NB4 (cell line): ENCODE data around the gene TSPAN33.
A peak's percentile ranks its signal among the peaks of the same experiment; 100 is the strongest.

Experiments used
- DNase-seq: peaks from one replicate; pipeline ENCODE4 v3.0.0; 2010; ENCODE audit warnings: low read depth
- H3K4me3 ChIP-seq: one replicate; pipeline ENCODE4 v1.5.1; 2011; ENCODE audit warnings: mild to moderate bottlenecking, low read depth, low read length, moderate library complexity
- MYC ChIP-seq: IDR thresholded peaks from 2 replicates; pipeline ENCODE4 v1.6.1; 2011; ENCODE audit warnings: low read depth, low read length
- POLR2A ChIP-seq: IDR thresholded peaks from 2 replicates; pipeline ENCODE4 v1.6.1; 2011; ENCODE audit warnings: mild to moderate bottlenecking; ENCODE audit not compliant: insufficient read length; ENCODE audit errors: extremely low read depth
- TF ChIP-seq, protein P1 (sequence below): IDR thresholded peaks from 2 replicates; pipeline ENCODE4 v1.6.1; 2011; ENCODE audit warnings: low read depth, low read length
- TF ChIP-seq, protein P2 (sequence below): IDR thresholded peaks from one replicate; pipeline ENCODE4 v1.5.1; 2012; ENCODE audit warnings: low read depth, low read length

Gene TSPAN33

GRCh38 chr7:129166745-129167144, 22.2 kb downstream of the TSPAN33 start:
- TF ChIP-seq POLR2A (no peak), MYC (no peak)
- TF ChIP-seq, protein P1, sequence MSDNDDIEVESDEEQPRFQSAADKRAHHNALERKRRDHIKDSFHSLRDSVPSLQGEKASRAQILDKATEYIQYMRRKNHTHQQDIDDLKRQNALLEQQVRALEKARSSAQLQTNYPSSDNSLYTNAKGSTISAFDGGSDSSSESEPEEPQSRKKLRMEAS: no peak
- TF ChIP-seq, protein P2, sequence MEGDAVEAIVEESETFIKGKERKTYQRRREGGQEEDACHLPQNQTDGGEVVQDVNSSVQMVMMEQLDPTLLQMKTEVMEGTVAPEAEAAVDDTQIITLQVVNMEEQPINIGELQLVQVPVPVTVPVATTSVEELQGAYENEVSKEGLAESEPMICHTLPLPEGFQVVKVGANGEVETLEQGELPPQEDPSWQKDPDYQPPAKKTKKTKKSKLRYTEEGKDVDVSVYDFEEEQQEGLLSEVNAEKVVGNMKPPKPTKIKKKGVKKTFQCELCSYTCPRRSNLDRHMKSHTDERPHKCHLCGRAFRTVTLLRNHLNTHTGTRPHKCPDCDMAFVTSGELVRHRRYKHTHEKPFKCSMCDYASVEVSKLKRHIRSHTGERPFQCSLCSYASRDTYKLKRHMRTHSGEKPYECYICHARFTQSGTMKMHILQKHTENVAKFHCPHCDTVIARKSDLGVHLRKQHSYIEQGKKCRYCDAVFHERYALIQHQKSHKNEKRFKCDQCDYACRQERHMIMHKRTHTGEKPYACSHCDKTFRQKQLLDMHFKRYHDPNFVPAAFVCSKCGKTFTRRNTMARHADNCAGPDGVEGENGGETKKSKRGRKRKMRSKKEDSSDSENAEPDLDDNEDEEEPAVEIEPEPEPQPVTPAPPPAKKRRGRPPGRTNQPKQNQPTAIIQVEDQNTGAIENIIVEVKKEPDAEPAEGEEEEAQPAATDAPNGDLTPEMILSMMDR: no peak
- no peak overlapping the region for H3K4me3 ChIP-seq
- DNase-seq: no peak

- TF ChIP-seq, protein P2: no peak
- no peak for TF ChIP-seq POLR2A
- TF ChIP-seq, protein P1: no peak
- TF ChIP-seq MYC: no peak
- H3K4me3 ChIP-seq: no peak overlapping the region
- DNase-seq: no peak
These were observed 23.3 kb downstream of the TSPAN33 start for GRCh38 chr7:129167817-129168216.

DNA sequence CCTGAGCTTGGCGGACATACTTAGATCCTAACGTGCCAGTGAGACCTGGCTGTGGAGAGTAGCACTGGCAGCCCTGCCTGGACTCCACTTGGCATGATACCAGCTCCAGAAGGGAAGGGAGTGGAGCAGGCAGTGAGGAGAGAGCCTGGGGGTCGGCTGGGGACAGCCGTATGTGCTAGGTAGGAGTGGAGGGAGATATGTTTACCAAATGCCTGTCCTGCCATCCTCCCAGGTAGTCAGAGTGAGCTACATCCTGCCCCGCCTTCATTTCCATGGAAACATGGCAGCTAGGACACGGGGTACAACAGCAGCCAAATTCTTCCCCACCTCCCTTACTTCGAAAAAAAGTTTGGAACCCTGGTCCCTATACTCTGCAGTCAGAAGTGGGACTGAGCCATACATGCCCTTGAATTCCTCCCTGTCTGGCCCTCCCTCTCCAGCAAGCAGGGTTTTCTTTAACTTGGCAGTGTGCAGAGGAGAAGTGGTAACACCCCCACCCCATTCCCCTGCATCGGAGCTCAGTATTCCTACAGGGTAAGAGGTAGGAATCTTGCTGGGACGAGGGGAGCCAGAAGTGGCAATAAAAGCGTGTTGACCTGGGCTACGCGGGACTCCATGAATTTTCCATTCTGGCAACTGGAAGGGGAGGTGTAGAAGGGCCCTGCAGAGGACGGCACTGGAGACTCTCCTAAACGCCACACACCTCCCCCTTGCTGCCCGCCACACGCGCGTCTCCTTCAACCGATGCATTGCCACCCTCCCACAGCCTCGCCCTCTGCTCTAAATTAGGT, 23.9 kb downstream of the TSPAN33 start:
- no peak overlapping the region for H3K4me3 ChIP-seq
- TF ChIP-seq POLR2A: no peak
- TF ChIP-seq, protein P1: no peak
- TF ChIP-seq MYC: no peak
- TF ChIP-seq, protein P2: no peak
- DNase-seq: no peak

DNA sequence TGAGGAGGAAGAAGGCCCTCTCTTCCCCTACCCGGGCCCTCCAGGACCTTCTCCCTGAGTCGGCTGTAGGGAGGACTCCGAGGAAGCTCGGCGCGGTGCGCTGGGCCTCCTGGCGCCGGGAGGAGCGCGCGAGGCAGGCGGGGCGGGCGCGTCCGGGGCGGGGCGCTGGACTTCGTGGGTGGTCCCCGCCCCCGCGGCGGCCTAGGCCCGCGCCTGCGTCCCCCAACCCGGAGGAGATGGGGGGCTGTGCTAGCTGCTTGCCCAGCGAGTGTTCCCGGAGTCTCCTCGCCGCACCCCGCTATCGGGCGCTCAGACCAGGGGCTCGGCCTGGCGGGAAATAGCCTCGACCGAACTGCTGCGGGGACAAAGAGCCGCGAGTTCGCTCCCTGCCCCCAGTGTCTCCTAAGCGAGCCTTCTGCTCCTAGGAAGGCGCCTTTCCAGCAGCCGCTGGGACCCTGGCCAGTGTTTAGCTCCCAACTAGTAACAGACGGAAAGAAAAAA, 24.7 kb downstream of the TSPAN33 start:
- no peak for TF ChIP-seq MYC
- TF ChIP-seq, protein P2: no peak
- TF ChIP-seq POLR2A: no peak
- TF ChIP-seq, protein P1: no peak
- no peak overlapping the region for H3K4me3 ChIP-seq
- peak; percentile 46 for DNase-seq

GRCh38 chr7:129169686-129170440, 25.4 kb downstream of the TSPAN33 start:
- no peak for DNase-seq
- H3K4me3 ChIP-seq: no peak overlapping the region
- no peak for TF ChIP-seq POLR2A
- TF ChIP-seq, protein P1: no peak
- TF ChIP-seq, protein P2: no peak
- no peak for TF ChIP-seq MYC
